ENCODE measurements around the gene KLRB1.

Gene KLRB1

GRCh38 chr12:9640024-9640423 lies 32.3 kb upstream of the KLRB1 start:
- WGBS (ENCODE audit: extremely low coverage, insufficient coverage, low lambda C conversion rate), result no CpG with 5 or more reads among the region's 2 CpGs
- H4K8ac ChIP-seq (ENCODE audit: low read depth, low read length), result no peak overlapping the region
- H3K79me2 ChIP-seq (ENCODE audit: control insufficient read depth, insufficient read depth, low read length), result no peaks in the 10 kb centered on the region
- no peak overlapping the region for H3K56ac ChIP-seq (ENCODE audit: low read length)
- H2BK15ac ChIP-seq (replicated peaks; ENCODE audit: low read depth), result no peak overlapping the region
- DNase-seq, result no peak
- no peaks in the 10 kb centered on the region for H3K36me3 ChIP-seq (ENCODE audit: control insufficient read depth, insufficient read depth, low read length)
- H3K79me1 ChIP-seq (ENCODE audit: low read length), result no peaks in the 10 kb centered on the region
- H3K18ac ChIP-seq (ENCODE audit: low read length), result no peak overlapping the region
- no peak overlapping the region for H3K23ac ChIP-seq (ENCODE audit: low read length)
- no peak overlapping the region for H3K9ac ChIP-seq (ENCODE audit: low read length)
- no peaks in the 10 kb centered on the region for H3K27me3 ChIP-seq (ENCODE audit: insufficient read depth, low read length, poor library complexity)
- H2AK5ac ChIP-seq (ENCODE audit: low read length), result no peak overlapping the region
- H4K5ac ChIP-seq (ENCODE audit: low read length), result no peak overlapping the region
- H3K4me3 ChIP-seq (ENCODE audit: low read length), result no peak overlapping the region
- no peak overlapping the region for H3K4me2 ChIP-seq (ENCODE audit: low read length)
- H2BK120ac ChIP-seq (ENCODE audit: low read depth, low read length), result no peak overlapping the region
- H2BK5ac ChIP-seq (ENCODE audit: low read length), result no peak overlapping the region
- no peaks in the 10 kb centered on the region for H3K4me1 ChIP-seq (ENCODE audit: control insufficient read depth, low read depth, low read length)
- H3K4ac ChIP-seq (ENCODE audit: low read depth, low read length), result no peak overlapping the region
- no peak overlapping the region for H3K27ac ChIP-seq (ENCODE audit: low read depth, low read length)

- Histone ChIP-seq H3K18ac (ENCODE audit: low read length) (no peak overlapping the region), H3K27me3 (ENCODE audit: insufficient read depth, low read length, poor library complexity) (no peaks in the 10 kb centered on the region), H3K56ac (ENCODE audit: low read length) (no peak overlapping the region), H4K5ac (ENCODE audit: low read length) (no peak overlapping the region), H3K4me1 (ENCODE audit: control insufficient read depth, low read depth, low read length) (no peaks in the 10 kb centered on the region), H3K36me3 (ENCODE audit: control insufficient read depth, insufficient read depth, low read length) (no peaks in the 10 kb centered on the region), H3K79me2 (ENCODE audit: control insufficient read depth, insufficient read depth, low read length) (no peaks in the 10 kb centered on the region), H3K23ac (ENCODE audit: low read length) (no peak overlapping the region), H2BK15ac (replicated peaks; ENCODE audit: low read depth) (no peak overlapping the region), H2AK5ac (ENCODE audit: low read length) (no peak overlapping the region), H3K27ac (ENCODE audit: low read depth, low read length) (no peak overlapping the region), H3K9ac (ENCODE audit: low read length) (no peak overlapping the region), H3K4me3 (ENCODE audit: low read length) (no peak overlapping the region), H4K8ac (ENCODE audit: low read depth, low read length) (no peak overlapping the region), H3K79me1 (ENCODE audit: low read length) (no peaks in the 10 kb centered on the region), H3K4me2 (ENCODE audit: low read length) (no peak overlapping the region), H2BK120ac (ENCODE audit: low read depth, low read length) (no peak overlapping the region), H2BK5ac (ENCODE audit: low read length) (no peak overlapping the region), H3K4ac (ENCODE audit: low read depth, low read length) (no peak overlapping the region)
- no CpG with 5 or more reads among the region's 5 CpGs for WGBS (ENCODE audit: extremely low coverage, insufficient coverage, low lambda C conversion rate)
- no peak for DNase-seq
Observed at GRCh38 chr12:9636851-9637206, 29.1 kb upstream of the KLRB1 start.

GRCh38 chr12:9636150-9636850 lies 28.6 kb upstream of the KLRB1 start:
- Histone ChIP-seq H3K4ac (ENCODE audit: low read depth, low read length) (no peak overlapping the region), H3K4me2 (ENCODE audit: low read length) (no peak overlapping the region), H3K4me3 (ENCODE audit: low read length) (no peak overlapping the region), H2AK5ac (ENCODE audit: low read length) (no peak overlapping the region), H2BK120ac (ENCODE audit: low read depth, low read length) (no peak overlapping the region), H3K27ac (ENCODE audit: low read depth, low read length) (no peak overlapping the region), H3K4me1 (ENCODE audit: control insufficient read depth, low read depth, low read length) (no peaks in the 10 kb centered on the region), H3K18ac (ENCODE audit: low read length) (no peak overlapping the region), H3K9ac (ENCODE audit: low read length) (no peak overlapping the region), H3K79me2 (ENCODE audit: control insufficient read depth, insufficient read depth, low read length) (no peaks in the 10 kb centered on the region), H3K27me3 (ENCODE audit: insufficient read depth, low read length, poor library complexity) (no peaks in the 10 kb centered on the region), H3K56ac (ENCODE audit: low read length) (no peak overlapping the region), H2BK15ac (replicated peaks; ENCODE audit: low read depth) (no peak overlapping the region), H2BK5ac (ENCODE audit: low read length) (no peak overlapping the region), H3K36me3 (ENCODE audit: control insufficient read depth, insufficient read depth, low read length) (no peaks in the 10 kb centered on the region), H4K5ac (ENCODE audit: low read length) (no peak overlapping the region), H3K23ac (ENCODE audit: low read length) (no peak overlapping the region), H4K8ac (ENCODE audit: low read depth, low read length) (no peak overlapping the region), H3K79me1 (ENCODE audit: low read length) (no peaks in the 10 kb centered on the region)
- no CpG with 5 or more reads among the region's 4 CpGs for WGBS (ENCODE audit: extremely low coverage, insufficient coverage, low lambda C conversion rate)
- DNase-seq, result no peak

GRCh38 chr12:9634969-9635754 lies 27.4 kb upstream of the KLRB1 start:
- no peaks in the 10 kb centered on the region for H3K4me1 ChIP-seq (ENCODE audit: control insufficient read depth, low read depth, low read length)
- H3K18ac ChIP-seq (ENCODE audit: low read length), result no peak overlapping the region
- H3K79me2 ChIP-seq (ENCODE audit: control insufficient read depth, insufficient read depth, low read length), result no peaks in the 10 kb centered on the region
- no peak overlapping the region for H4K5ac ChIP-seq (ENCODE audit: low read length)
- no peak overlapping the region for H2BK15ac ChIP-seq (replicated peaks; ENCODE audit: low read depth)
- DNase-seq, result no peak
- H3K27me3 ChIP-seq (ENCODE audit: insufficient read depth, low read length, poor library complexity), result no peaks in the 10 kb centered on the region
- no peak overlapping the region for H3K4me3 ChIP-seq (ENCODE audit: low read length)
- H3K4me2 ChIP-seq (ENCODE audit: low read length), result no peak overlapping the region
- H2BK120ac ChIP-seq (ENCODE audit: low read depth, low read length), result no peak overlapping the region
- H3K79me1 ChIP-seq (ENCODE audit: low read length), result no peaks in the 10 kb centered on the region
- no peaks in the 10 kb centered on the region for H3K36me3 ChIP-seq (ENCODE audit: control insufficient read depth, insufficient read depth, low read length)
- no peak overlapping the region for H3K27ac ChIP-seq (ENCODE audit: low read depth, low read length)
- no peak overlapping the region for H2AK5ac ChIP-seq (ENCODE audit: low read length)
- H3K23ac ChIP-seq (ENCODE audit: low read length), result no peak overlapping the region
- no peak overlapping the region for H3K9ac ChIP-seq (ENCODE audit: low read length)
- no CpG with 5 or more reads among the region's 2 CpGs for WGBS (ENCODE audit: extremely low coverage, insufficient coverage, low lambda C conversion rate)
- no peak overlapping the region for H4K8ac ChIP-seq (ENCODE audit: low read depth, low read length)
- H2BK5ac ChIP-seq (ENCODE audit: low read length), result no peak overlapping the region
- no peak overlapping the region for H3K56ac ChIP-seq (ENCODE audit: low read length)
- no peak overlapping the region for H3K4ac ChIP-seq (ENCODE audit: low read depth, low read length)

- WGBS (ENCODE audit: extremely low coverage, insufficient coverage, low lambda C conversion rate), result no CpG with 5 or more reads among the region's 2 CpGs
- Histone ChIP-seq H3K27me3 (ENCODE audit: insufficient read depth, low read length, poor library complexity) (no peaks in the 10 kb centered on the region), H3K4ac (ENCODE audit: low read depth, low read length) (no peak overlapping the region), H2AK5ac (ENCODE audit: low read length) (no peak overlapping the region), H3K56ac (ENCODE audit: low read length) (no peak overlapping the region), H4K8ac (ENCODE audit: low read depth, low read length) (no peak overlapping the region), H3K4me3 (ENCODE audit: low read length) (no peak overlapping the region), H3K79me2 (ENCODE audit: control insufficient read depth, insufficient read depth, low read length) (no peaks in the 10 kb centered on the region), H3K18ac (ENCODE audit: low read length) (no peak overlapping the region), H3K4me1 (ENCODE audit: control insufficient read depth, low read depth, low read length) (no peaks in the 10 kb centered on the region), H3K79me1 (ENCODE audit: low read length) (no peaks in the 10 kb centered on the region), H3K27ac (ENCODE audit: low read depth, low read length) (no peak overlapping the region), H3K9ac (ENCODE audit: low read length) (no peak overlapping the region), H3K36me3 (ENCODE audit: control insufficient read depth, insufficient read depth, low read length) (no peaks in the 10 kb centered on the region), H3K23ac (ENCODE audit: low read length) (no peak overlapping the region), H4K5ac (ENCODE audit: low read length) (no peak overlapping the region), H2BK120ac (ENCODE audit: low read depth, low read length) (no peak overlapping the region), H3K4me2 (ENCODE audit: low read length) (no peak overlapping the region), H2BK5ac (ENCODE audit: low read length) (no peak overlapping the region), H2BK15ac (replicated peaks; ENCODE audit: low read depth) (no peak overlapping the region)
- DNase-seq, result peak; percentile 47
Observed at GRCh38 chr12:9634177-9634803, 26.6 kb upstream of the KLRB1 start.
